GM04504 (cell line): ENCODE measurements around the gene COA1.
"Not testable (repeated sequence)": the region's sequence is repeated elsewhere in the genome, so short reads cannot be mapped to it uniquely, and the experiment has no call there.

ENCODE experiments used
- DNase-seq: peaks from one replicate; pipeline ENCODE4 v3.0.0-alpha.2; 2012; ENCODE audit warnings: low read depth

Gene COA1

GRCh38 chr7:43758029-43758821 lies 28.9 kb upstream of the COA1 start, which contains the start of gene BLVRA:
TSS of gene BLVRA (plus strand) at chr7:43758680. CDS start at chr7:43771159, 12,479 bp downstream.
- DNase-seq, result peak; percentile 15

- no peak for DNase-seq
Measured at GRCh38 chr7:43757073-43757720, 27.9 kb upstream of the COA1 start.

- peak; percentile 35 for DNase-seq
Measured at GRCh38 chr7:43756368-43757072, 27.2 kb upstream of the COA1 start.

DNA sequence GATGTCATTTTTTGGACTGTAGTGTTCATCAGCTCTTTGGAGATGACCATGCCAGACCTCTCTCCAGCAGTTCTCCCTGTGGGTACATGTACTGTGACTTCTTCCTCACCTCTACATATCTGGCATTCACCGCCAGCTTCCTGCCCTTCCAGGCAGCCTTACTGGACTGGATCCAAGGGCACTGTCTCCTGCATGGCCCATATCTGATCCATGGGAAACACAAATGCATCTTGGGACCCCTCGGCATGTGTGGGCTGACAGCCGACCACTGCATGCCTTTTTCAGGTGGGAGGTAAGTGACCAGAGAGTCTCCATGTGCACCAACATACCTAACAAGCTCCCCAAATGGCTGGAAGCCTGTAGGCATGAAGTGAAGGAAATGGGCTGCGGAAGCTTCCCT lies 25.3 kb upstream of the COA1 start:
- DNase-seq, result no peak

GRCh38 chr7:43753843-43754242 lies 24.5 kb upstream of the COA1 start:
- no peak for DNase-seq

- no peak for DNase-seq
Measured at GRCh38 chr7:43753271-43753810, 24.0 kb upstream of the COA1 start.

GRCh38 chr7:43752411-43752810 lies 23.1 kb upstream of the COA1 start:
- no peak for DNase-seq

- no peak for DNase-seq
Measured at GRCh38 chr7:43750016-43750887, 20.9 kb upstream of the COA1 start.

- DNase-seq, result no peak
Measured at GRCh38 chr7:43749383-43749940, 20.1 kb upstream of the COA1 start.

DNA sequence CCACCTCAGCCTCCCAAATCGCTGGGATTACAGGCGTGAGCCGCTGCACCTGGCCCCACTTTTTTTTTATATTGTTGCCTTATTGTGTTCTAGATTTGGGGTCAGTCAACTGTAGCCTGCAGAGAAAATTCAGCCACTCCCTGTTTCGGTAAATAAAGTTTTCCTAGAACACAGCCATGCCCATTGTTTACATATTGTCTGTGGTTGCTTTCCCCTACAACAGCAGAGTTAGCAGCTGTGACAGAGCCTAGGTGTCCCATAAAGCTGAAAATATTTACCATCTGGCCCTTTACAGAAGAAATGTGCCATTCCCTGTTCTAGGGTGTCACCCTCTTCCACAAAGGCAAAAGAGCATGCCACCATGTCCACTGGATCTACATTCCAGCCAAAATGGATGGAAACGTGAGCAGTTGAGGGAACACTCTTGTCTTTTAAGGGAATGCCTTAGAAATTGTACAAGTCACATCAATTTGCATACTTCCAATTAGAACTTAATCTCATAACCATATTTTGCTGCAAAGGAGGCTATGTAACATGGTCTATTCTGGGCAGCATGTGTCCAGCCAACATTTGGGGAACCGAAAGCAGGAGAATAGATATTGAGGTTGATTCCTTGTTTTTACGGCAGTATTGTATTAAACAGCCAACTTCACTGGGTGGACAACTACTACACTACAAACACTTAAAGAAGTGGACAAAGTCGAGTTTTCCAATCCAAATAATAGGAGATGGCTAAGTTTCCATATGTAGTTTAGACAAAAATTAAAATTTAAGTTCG lies 18.2 kb upstream of the COA1 start:
- DNase-seq, result no peak

- DNase-seq, result no peak
Measured at GRCh38 chr7:43742692-43743091, 13.4 kb upstream of the COA1 start.

GRCh38 chr7:43737467-43738127 lies 8.3 kb upstream of the COA1 start:
- no peak for DNase-seq

DNA sequence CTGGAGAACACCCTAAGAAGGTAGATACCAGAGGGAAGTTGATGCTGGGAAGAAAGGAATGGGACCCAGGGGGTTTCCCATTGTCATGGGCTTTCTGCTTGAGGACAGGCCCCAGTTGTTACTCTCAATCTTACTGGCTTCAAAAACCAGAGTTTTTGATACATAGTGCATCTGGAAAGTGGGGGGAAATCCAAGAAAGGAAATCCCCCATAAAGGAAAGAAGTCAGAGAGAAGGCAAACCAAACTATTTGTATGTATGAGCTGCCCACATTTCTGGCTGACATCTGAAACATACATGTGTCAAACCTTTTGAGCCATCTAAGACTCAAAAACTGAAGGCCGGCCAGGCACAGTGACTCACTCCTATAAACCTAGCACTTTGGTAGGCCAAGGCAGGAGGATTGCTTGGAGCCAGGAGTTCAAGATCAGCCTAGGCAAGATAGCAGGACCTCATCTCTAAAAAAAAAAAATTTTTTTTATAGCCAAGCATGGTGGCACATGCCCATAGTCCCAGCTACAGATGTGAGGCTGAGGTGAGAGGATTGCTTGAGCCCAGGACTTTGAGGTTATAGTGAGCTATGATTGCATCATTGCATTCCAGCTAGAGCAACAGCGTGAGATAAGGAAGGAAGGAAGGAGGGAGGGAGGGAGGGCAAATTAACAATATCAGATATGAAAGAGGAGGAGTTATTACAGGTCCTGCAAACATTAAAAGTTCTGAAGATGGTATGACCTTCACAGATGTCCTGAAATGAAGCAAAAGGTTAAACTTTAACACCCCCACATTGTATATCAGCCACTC lies 6.7 kb upstream of the COA1 start:
- no peak for DNase-seq

DNA sequence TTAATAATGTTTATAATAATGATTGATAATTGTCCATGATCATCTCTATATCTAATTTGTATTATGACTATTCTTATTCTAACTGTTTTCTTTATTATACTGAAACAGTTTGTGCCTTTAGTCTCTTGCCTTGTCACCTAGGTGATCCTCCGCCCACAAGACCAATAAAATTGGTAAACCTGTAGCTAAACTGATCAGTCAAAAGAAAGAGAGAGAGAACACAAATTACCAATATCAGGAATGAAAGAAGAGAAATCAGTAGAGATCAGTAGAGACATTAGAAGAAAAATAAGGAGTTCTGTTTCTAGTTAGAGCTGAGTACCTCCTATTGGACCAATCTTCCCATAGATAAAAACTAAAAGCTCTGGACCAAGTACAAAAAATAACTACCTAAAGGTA lies 6.1 kb upstream of the COA1 start:
- DNase-seq, result no peak

DNA sequence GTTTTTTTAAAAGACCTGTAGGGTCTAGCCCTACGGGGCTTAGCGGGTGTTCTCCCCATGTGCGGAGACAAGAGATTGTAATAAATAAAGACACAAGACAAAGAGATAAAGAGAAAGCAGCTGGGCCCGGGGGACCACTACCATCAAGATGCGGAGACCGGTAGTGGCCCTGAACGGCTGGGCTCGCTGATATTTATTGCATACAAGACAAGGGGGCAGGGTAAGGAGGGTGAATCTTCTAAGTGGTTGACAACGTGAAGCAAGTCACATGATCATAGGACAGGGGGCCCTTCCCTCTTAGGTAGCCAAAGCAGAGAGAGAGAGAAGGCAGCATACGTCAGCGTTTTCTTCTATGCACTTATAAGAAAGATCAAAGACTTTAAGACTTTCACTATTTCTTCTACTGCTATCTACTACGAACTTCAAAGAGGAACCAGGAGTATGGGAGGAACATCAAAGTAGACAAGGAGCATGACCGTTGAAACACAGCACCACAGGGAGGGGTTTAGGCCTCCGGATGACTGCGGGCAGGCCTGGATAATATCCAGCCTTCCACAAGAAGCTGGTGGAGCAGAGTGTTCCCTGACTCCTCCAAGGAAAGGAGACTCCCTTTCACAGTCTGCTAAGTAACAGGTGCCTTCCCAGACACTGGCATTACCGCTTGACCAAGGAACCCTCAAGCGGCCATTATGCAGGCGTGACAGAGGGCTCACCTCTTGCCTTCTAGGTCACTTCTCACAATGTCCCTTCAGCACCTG lies 5.4 kb upstream of the COA1 start:
- not testable (repeated sequence) for DNase-seq

DNA sequence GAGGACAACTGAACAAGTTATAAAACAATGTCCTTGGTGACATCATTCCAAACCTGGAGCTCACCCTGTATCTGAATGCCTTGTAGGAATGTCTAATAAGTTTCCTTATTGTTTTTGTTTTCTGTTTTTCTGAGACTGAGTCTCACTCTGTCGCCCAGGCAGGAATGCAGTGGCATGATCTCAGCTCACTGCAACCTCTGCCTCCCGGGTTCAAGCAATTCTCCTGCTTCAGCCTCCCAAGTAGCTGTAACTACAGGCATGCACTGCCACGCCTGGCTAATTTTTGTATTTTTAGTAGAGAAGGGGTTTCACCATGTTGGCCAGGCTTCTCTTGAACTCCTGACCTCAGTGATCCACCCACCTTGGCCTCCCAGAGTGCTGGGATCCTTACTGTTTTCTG lies 2.2 kb upstream of the COA1 start:
- not testable (repeated sequence) for DNase-seq

DNA sequence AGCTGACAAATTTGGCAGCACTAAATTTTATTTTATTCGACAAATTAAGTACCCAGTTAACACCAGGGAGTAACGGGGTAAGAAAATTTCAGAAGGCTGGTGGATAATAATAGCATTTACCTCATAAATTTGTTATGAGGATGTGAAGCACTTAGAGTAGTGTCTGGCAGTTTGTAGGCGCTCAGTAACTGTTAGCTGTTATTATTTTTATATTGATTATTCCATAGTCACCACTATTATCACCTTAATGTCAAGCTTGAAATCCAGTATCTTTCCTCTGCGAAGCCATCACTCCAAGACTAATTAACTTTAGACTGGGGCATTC lies 563 bp upstream of the COA1 start:
- no peak for DNase-seq

DNA sequence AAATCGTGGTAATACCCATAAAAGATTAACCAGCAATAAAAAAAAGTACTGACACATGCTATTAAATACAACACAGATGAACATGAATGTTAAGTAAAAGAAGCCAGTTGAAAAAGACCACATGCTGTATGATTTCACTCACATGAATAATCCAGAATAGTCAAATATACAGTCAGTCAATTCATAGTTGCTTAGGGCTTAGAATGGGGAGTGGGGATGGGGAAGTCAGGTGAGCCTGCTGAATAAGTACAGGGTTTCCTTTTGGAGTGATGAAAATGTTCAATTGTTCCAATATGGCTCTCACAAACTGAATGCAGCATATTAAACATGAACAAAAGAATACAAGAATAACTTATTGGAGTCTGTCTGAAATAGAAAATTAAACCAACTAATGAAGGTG lies 1.8 kb downstream of the COA1 start:
- no peak for DNase-seq

DNA sequence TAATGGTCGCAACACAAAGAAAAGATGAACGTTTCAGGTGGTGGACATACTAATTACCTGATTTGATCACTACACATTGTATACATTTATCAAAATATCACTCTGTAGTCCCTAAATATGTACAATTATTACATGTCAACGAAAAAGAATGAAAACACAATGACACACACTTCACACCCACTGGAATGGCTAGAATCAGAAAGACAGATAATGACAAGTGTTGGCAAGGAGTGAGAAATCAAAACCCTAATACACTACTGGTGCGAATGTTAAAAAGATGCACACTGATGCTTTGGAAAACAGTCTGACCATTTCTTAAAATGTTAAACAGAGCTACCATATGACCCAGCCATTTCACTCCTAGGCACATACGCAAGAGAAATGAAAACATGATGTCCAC lies 2.3 kb downstream of the COA1 start:
- DNase-seq, result no peak
